Chondrocyte (in vitro differentiated cells): ENCODE results near the gene DIP2C. TPM values are rescaled to one million over a fixed set of nuclear protein-coding genes. Genes with fewer than 3 reads are reported as not detected.

Experiments
- DNase-seq: peaks from one replicate; pipeline ENCODE4 v3.0.0; 2021; ENCODE audit warnings: mixed read lengths, low spot score
- H3K27ac Mint-ChIP-seq: one replicate; pipeline ENCODE4 v1.8.0; 2021; ENCODE audit warnings: mild to moderate bottlenecking, moderate library complexity, mixed read lengths; ENCODE audit not compliant: unreplicated experiment
- H3K27me3 Mint-ChIP-seq: 2 replicates; pipeline ENCODE4 v1.8.0; 2021; ENCODE audit warnings: low read depth, mixed read lengths
- H3K36me3 Mint-ChIP-seq: 2 replicates; pipeline ENCODE4 v1.8.0; 2021; ENCODE audit warnings: low read depth, mixed read lengths
- H3K4me1 Mint-ChIP-seq: 2 replicates; pipeline ENCODE4 v1.8.0; 2021; ENCODE audit warnings: low read depth, mild to moderate bottlenecking, mixed read lengths
- H3K4me3 Mint-ChIP-seq: one replicate; pipeline ENCODE4 v1.8.0; 2021; ENCODE audit warnings: mild to moderate bottlenecking, moderate library complexity, mixed read lengths; ENCODE audit not compliant: unreplicated experiment
- H3K9me3 Mint-ChIP-seq: 2 replicates; pipeline ENCODE4 v1.8.0; 2021; ENCODE audit warnings: low read depth, mixed read lengths
- CTCF ChIP-seq: fragments of 200-600 bp; sonication (generic); IDR thresholded peaks from 2 replicates; pipeline ENCODE4 v1.5.0; 2021; ENCODE audit warnings: antibody characterized with exemption, mild to moderate bottlenecking, moderate library complexity
- total RNA-seq: library from RNA; stranded (reverse); gene quantifications from 3 replicates; pipeline ENCODE4 v1.2.1, GENCODE V29; 2021

Gene DIP2C
- total RNA-seq, 1 donor from 2014 or later = 47.9 TPM

GRCh38 chr10:285216-285615 lies 404.3 kb downstream of the DIP2C start:
- TF ChIP-seq CTCF = no peak

GRCh38 chr10:283916-284356 lies 405.5 kb downstream of the DIP2C start:
- H3K9me3 Mint-ChIP-seq = no peaks in the 10 kb centered on the region
- H3K27ac Mint-ChIP-seq = no peak overlapping the region
- no peak for DNase-seq
- H3K4me3 Mint-ChIP-seq = no peak overlapping the region
- peaks cover 48% of the 10 kb centered on the region for H3K36me3 Mint-ChIP-seq
- no peak for TF ChIP-seq CTCF
- H3K27me3 Mint-ChIP-seq = no peaks in the 10 kb centered on the region
- peaks cover 30% of the 10 kb centered on the region for H3K4me1 Mint-ChIP-seq

More at GRCh38 chr10:285216-285615, 404.3 kb downstream of the DIP2C start:
- no peaks in the 10 kb centered on the region for H3K27me3 Mint-ChIP-seq
- H3K27ac Mint-ChIP-seq = no peak overlapping the region
- H3K4me1 Mint-ChIP-seq = peaks cover 30% of the 10 kb centered on the region
- H3K36me3 Mint-ChIP-seq = peaks cover 44% of the 10 kb centered on the region
- no peak overlapping the region for H3K4me3 Mint-ChIP-seq
- H3K9me3 Mint-ChIP-seq = no peaks in the 10 kb centered on the region
- DNase-seq = no peak

GRCh38 chr10:283140-283479 lies 406.4 kb downstream of the DIP2C start:
- Mint-ChIP-seq H3K4me3 (no peak overlapping the region), H3K36me3 (peaks cover 49% of the 10 kb centered on the region), H3K4me1 (peaks cover 26% of the 10 kb centered on the region), H3K27me3 (no peaks in the 10 kb centered on the region), H3K9me3 (no peaks in the 10 kb centered on the region), H3K27ac (no peak overlapping the region)
- DNase-seq = no peak
- no peak for TF ChIP-seq CTCF

- no peak for TF ChIP-seq CTCF
- no peaks in the 10 kb centered on the region for H3K27me3 Mint-ChIP-seq
- no peaks in the 10 kb centered on the region for H3K9me3 Mint-ChIP-seq
- H3K4me3 Mint-ChIP-seq = no peak overlapping the region
- DNase-seq = no peak
- peaks cover 20% of the 10 kb centered on the region for H3K4me1 Mint-ChIP-seq
- H3K36me3 Mint-ChIP-seq = peaks cover 49% of the 10 kb centered on the region
- H3K27ac Mint-ChIP-seq = no peak overlapping the region
Measured at GRCh38 chr10:282294-283139, 407.0 kb downstream of the DIP2C start.

GRCh38 chr10:279655-280054 lies 409.8 kb downstream of the DIP2C start:
- Mint-ChIP-seq H3K27ac (no peak overlapping the region), H3K9me3 (no peaks in the 10 kb centered on the region), H3K4me1 (peaks cover 3% of the 10 kb centered on the region), H3K27me3 (no peaks in the 10 kb centered on the region), H3K36me3 (peaks cover 51% of the 10 kb centered on the region), H3K4me3 (no peak overlapping the region)
- DNase-seq = no peak
- peak; percentile 34 for TF ChIP-seq CTCF
